ENCODE data around the gene BRCA1.

DNA sequence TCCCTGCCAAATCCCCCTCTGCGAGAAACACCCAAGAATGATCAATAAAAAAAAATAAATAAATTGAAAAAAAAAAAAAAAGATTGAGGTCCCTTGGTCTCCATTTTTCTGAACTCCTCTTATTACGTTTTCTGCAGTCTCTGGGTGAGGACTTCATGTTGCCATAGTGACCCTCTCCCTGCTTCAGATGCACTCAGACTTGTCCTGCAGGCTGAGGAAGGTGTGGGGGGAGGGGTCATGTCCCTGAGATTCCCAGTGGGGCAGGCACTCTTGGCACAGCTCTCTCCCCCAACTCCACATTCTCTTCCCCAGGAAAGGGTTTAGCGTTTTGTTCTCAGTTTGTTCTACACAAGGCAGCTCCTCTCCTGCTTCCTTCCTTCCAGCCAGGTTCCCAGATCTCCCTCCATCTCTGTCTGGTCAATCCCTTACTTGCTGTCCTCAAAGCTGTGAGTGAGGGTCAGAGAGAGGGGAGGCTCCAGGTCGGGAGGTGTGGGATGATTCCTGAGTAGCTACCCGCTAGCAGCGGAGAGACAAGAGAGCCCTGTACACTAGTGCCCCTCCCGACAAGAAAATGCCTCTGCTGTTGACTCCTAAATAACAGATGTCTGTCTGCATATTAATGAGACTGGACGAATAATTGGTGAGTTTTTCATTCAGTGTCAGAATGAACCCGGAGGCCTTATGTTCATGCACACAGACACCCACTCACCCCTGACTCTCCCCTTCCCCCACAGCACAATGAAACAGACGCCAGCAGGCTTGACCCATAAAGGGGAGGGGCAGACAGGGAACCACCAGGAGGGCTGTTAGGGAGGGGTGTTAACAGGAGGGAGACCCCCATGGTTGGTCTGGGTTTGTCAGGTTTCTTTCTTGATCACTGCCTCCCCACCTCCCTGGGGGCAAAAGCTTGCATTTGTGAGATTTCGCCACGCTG is 90.9 kb downstream of the BRCA1 start:
- TF ChIP-seq CTCF (conservative IDR thresholded peaks at IDR 0.05 in 1 of 2, IDR thresholded peaks at IDR 0.05 in 1 of 2; ENCODE audit: low read depth in 1 of 2, low read length in 2 of 2) (no peak), EZH2 (IDR thresholded peaks at IDR 0.05; ENCODE audit: low read length, missing control alignments) (no peak)

Data from fibroblast of lung (primary cell).